GM18507 (cell line): ENCODE measurements around the gene ASPN.

Source experiments
- DNase-seq: peaks from one replicate; pipeline ENCODE4 v3.0.0; 2011; ENCODE audit warnings: low read depth; ENCODE audit not compliant: insufficient read length; ENCODE audit errors: extremely low spot score
- FAIRE-seq: peaks from 2 replicates; lab custom pipeline; 2011; peaks lifted over from hg19 to GRCh38; lab: Jason Lieb, UNC

ASPN gene

DNA sequence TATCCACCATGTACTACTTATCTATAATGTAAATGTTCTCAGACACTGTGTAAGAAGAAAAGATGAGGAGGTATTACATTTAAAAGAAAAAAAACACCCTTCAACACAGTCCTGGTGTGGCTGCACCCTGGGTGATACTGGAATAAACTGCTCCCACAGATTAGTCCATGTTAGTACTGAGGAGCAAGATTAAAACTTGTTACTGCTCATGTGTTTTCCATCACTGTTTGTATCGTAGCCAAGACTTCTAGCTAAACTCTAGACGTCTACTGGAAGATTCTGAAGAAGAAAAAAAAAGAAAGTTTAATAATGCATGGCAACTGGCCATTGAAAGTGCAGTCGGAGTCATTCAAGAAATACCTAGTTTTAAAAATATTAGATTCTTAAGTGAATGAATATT, at the start of gene ASPN:
TSS of gene ASPN (minus strand) at position 178 of the 400 bp plus-strand sequence.
- FAIRE-seq (no peak), DNase-seq (no peak)

DNA sequence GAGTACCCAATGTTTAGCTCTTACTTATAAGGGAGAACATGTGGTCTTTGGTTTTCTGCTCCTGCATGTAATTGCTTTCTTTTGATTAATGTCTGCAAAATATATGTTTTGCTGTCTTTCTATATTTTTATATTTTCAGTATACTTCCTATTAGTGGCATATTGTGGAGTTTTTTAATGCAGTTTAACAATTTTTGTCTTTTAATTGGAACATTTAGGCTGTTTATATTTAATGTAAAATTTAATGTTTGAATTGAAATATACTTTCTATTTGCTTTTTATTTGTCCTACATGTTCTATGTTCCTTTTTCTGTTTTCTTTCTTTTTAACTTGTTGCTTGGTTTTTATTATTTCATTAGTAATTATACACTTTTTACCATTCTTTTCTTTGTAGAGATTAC, 48.6 kb upstream of the ASPN start:
- FAIRE-seq = no peak
- DNase-seq = no peak

DNA sequence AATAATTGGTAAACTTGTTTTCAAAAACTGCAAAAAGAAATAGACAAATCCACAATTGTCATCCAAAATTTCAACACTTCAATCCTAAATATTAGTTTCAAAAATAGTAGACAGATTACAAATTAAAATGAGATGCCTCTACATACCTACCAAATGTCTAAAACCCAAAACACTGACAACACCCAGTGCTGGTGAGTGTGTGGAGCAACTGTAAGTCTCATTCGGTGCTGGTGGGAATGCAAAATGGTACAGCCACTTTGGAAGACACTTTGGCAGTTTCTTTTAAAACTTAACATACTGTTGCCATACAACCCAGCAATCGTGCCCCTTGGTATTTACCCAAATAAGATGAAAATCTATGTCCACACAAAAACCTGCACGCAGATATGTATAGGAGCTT, 46.8 kb upstream of the ASPN start:
- no peak for FAIRE-seq
- no peak for DNase-seq

DNA sequence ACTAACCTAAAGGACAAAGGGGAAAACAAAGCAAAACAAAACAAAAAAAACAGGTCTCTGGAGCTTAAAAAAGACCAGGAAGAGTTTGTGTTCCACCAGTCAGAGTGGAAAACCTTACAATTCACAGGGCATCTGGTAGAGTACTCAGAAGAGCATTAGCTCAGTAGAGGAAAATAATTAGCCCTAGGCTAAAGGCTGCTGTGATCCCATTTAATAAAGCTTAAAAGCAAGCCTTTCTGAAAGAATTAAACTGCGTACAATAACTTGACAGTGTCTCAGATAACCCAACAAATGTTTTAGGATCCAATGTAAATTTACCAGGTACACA, 46.2 kb upstream of the ASPN start:
- FAIRE-seq (no peak), DNase-seq (no peak)

DNA sequence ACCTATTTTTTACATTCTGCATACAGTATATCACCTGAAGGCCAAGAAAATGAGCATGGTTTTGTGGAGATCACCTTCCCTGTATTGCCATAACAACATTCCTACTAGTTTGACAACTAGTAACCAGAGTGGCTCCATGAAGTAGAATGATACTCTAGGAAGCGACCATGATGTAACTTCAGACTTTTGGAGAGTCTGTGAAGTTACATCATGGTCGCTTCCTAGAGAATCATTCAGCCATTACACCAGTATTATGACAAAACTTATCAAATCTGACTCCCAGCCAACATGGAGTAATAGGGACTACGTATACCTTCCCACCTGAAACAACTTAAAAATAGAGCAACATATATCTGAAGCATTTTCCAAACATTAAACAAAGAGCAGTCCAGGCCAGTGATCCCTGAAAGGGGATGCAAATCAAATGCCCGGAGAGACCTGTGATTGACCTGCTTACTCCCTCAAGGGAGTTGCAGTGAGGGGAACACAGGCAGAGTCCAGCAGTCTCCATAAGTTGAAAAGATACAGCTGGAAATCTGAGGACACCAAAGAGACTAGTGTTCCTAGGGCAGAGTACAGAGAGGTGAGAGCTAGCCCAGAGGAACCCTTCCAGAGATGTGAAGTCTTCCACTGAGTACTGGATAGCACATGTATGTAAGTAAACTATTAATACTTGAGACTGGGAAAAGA, 45.7 kb upstream of the ASPN start:
- DNase-seq = no peak
- no peak for FAIRE-seq

DNA sequence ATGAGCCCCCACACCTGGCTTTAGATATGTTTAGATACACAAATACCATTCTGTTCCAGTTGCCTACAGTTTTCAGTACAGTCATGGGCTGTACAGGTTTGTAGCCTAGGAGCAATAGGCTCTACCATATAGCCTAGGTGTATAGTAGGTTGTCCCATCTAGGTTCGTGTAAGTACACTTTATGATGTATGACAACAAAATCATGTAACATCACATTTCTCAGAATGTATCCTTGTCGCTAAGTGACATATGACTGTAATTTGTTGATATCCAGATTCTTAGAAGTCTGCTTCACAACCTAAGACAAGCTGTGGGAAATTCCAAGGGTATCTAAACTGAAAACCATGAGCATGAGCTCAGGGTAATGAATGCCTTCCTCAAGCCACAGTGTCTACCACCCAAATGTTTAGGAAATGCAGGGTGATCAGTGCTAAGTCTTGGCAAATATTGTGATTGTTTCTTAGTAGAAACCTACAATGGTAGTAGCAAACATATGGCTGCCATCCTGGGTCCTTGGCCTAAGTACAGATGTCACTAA, 45.1 kb upstream of the ASPN start:
- DNase-seq = no peak
- no peak for FAIRE-seq

DNA sequence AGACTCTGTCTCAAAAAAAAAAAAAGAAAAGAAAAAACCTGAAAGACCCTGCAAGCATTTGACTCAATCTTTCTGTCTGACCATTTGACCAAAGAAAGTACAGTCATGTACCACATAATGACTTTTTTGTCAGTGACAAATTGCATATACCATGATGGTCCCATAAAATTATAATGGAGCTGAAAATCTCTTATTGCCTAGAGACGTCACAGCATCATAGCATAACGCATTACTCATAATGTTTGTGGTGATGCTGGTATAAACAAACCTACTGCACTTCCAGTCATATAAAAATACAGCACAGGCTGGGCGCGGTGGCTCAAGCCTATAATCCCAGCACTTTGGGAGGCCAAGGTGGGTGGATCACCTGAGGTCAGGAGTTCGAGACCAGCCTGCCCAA, 43.0 kb upstream of the ASPN start:
- FAIRE-seq = no peak
- DNase-seq = no peak

DNA sequence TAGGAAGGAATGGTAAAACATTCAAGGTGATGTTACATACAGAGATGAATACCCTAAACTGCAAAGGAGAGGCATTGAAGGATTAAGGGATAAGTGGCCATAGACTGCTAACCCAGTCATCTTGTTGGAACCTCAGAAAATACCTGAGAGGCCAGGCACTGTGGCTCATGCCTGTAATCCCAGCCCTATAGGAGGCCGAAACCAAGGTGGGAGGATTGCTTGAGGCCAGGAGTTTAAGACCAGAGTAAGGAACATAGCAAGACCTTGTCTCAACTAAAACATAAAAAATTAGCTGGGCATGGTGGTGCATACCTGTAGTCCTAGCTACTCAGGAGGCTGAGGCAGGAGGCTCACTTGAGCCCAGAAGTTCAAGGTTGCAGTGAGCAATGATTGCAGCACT, 42.6 kb upstream of the ASPN start:
- DNase-seq = no peak
- FAIRE-seq = no peak

DNA sequence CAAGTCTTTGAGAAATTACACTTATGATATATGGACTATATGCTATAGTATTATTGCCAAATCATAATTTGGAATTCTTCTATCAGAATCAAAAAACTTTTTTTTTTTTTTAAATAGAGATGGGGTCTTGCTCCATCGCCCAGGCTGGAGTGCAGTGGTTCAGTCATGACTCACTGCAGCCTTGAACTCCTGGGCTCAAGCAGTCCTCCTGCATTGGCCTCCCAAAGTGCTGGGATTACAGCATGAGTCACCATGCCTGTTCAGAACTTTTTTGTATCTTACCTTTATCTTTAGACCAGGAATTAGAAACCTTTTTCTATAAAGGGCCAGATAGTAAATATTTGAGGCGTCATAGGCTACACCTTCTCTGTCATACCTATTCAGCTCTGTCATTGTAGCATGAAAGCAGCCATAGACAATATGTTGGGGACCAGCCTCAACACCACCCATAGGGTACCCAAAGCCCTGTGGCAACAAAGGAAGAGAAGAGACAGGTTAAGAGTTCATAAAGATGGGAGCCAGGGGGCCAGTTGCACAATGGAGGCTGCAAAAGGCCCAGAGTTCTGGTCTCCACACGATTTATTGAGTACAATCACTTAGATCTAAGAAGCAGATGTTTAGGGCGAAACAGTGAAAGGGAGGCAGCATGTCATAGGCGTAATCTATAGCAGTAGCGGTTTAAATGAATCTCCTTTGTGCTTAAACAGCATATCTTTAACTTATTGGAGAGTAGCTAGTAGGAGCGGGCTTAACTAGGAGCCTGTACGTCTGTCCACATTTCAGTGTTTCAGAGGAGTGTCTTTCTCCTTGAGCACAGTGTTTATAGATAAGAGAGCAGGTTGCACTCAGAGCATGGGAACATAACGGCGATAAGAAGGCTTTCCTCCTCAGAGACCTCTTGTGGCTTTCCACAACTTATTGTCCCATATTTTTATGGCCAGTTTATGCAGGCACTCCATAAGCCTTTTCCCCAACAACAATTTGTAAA, 41.0 kb upstream of the ASPN start:
- no peak for FAIRE-seq
- DNase-seq = no peak

DNA sequence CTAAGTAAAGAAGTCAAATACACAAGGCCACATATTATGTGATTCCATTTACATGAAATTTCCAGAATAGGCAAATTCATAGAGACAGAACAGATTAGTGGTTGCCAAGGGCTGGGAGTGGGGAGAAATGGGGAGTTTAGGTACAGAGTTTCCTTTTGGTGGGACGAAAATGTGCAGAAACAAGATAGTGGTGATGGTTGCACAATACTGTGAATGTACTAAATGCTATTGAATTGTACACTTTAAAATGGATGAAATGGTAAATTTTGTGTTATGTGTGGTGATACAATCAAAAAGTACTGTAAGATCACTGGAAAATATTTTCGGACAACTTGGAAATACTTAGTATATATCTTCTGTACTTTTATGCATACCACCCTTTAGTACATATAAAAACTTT, 38.5 kb upstream of the ASPN start:
- no peak for FAIRE-seq
- no peak for DNase-seq

DNA sequence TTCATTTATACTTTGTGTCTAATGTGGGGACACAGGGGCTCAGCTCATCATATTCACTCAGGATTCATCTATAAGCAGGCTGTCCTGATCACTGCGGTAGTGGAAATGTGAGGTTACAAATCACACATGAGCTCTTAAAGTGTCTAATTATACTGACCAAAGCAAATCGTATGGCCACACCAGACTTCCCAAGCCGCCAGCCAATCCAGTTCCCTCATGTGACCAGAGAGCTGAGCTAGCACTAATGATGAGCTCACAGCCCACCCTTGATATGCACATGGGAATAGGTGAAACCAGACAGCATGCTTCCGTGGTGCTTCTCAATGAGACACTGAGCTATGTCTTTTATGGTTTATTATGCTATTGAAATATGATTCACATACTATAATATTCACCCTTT, 35.9 kb upstream of the ASPN start:
- no peak for FAIRE-seq
- DNase-seq = no peak

DNA sequence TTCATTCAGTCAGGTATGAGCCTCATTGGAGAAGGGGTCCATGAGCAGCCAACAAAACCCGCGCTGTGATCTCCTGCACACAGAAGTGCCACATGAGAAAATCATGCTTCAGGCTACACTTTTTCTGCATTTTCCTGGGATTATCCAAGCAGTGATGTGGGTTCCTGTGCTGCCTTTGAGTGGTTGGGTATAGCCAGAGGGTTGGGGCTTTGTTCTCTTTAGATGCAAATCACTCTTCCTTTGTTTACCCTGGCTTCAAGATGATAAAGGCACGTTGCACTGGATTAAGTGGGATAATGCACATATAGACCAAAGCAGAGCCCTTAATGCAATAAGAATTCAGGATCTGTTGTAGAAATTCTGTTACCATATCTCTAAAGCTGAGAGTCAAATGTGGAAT, 34.7 kb upstream of the ASPN start:
- FAIRE-seq = no peak
- no peak for DNase-seq

DNA sequence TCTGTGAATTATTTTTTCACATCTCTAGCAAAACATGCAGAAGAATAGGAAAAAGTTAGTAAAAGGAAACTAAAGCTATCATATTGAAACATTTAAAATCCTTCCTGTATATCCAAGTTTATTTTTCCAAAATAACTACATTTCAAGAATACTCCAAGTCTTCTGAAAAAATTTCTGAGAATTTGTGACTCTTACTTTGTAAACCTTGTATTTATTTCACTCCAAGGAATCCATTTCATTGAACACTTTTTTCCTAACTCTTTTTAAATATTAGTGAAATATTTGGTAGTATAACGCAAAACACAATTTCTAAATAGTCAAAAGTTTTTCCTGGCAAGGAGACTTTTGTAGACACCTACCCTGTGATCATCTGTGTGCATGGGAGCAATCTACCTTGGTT, 34.2 kb upstream of the ASPN start:
- no peak for FAIRE-seq
- no peak for DNase-seq

DNA sequence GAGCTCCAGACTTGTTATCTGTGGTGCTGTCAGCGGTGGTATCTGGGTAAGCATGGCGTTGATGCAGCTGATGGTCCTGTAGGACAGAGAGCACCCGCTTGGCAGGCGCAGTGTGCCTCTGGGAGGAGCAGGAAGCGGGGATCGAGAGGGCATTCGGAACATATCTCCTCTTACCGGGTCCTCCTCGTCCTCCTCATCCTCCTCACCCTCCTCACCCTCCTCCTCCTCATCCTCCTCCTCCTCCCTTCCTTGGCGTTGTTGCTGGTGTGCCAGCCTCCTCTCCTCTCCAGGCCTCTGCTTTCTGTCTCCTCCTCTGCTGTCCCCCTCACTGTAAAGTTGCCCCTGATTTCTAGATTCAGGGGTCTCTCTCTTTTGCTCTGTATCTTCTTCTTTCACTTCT, 32.3 kb upstream of the ASPN start:
- FAIRE-seq (no peak), DNase-seq (no peak)

DNA sequence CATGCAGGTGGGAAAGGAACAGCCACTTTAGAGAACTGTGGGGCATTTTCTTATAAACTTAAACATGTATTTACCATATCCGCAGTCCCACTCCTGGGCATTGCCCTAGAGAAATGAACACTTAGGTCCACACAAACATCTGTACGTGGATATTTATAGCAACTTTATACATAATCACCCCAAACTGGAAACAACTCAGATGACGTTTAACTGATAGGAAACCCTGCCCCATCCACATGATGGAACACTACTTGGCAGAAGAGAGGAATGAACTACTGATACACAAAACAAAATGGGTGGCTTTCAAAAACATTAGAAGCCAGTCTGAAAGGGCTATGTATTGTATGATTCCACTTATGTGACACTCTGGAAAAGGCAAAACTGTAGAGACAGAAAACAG, 31.0 kb upstream of the ASPN start:
- FAIRE-seq (no peak), DNase-seq (no peak)

DNA sequence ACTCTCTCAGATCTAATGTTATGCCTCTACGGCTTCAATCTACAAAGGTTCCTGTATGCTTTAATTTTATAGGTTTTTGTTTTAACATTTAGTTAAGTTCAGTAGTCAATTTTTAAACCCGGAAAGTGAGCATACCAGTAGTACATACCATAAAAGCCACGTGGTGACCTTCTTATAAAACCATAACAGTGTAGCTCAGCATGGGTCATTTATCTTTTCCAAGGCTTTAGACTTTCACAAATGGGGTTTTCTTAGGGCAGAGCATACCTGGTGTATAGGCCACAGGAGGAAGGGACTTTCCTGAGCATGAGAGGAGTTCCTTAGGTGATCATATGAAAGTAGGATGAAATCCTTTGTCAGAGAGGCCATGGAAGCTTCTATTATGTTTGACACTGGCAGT, 30.3 kb upstream of the ASPN start:
- FAIRE-seq (no peak), DNase-seq (no peak)

DNA sequence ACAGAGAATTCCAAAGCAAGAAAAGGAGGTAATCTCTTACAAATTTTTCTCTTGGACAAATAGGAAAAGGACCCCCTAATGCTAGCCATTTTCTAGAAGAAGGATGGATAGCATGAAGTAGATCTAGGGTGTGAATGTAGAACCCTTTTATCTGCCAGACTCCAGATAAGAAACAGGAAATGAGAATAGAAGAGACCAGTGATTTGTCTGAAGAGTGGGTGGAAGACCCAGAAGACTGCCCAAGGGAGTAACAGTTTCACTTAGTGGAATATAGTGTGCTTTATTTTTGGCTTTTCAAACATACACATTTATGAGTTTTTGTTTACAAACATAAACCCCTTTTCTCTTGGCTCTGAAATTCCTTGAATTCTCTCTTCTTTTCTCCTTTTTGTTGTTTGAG, 28.4 kb upstream of the ASPN start:
- DNase-seq (no peak), FAIRE-seq (no peak)

DNA sequence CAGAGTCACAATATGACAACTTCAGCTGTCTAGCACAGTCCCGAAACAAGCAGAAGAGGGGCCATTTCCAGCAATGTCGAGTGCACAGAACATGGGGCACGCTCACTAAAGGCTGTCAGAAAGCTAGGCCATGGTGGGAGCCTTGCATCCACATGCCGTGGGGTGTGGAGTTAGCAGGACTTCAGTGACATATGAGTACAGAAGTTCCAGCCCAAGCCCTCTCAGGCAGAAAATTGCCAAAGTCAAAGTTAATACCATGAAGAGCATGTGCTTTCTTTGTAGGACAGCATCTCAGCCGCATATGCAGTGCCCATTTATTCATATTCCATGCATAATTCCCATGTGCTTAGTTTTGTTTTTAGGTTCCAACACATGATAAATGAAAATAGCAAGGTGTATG, 26.7 kb upstream of the ASPN start:
- FAIRE-seq = no peak
- DNase-seq = no peak

DNA sequence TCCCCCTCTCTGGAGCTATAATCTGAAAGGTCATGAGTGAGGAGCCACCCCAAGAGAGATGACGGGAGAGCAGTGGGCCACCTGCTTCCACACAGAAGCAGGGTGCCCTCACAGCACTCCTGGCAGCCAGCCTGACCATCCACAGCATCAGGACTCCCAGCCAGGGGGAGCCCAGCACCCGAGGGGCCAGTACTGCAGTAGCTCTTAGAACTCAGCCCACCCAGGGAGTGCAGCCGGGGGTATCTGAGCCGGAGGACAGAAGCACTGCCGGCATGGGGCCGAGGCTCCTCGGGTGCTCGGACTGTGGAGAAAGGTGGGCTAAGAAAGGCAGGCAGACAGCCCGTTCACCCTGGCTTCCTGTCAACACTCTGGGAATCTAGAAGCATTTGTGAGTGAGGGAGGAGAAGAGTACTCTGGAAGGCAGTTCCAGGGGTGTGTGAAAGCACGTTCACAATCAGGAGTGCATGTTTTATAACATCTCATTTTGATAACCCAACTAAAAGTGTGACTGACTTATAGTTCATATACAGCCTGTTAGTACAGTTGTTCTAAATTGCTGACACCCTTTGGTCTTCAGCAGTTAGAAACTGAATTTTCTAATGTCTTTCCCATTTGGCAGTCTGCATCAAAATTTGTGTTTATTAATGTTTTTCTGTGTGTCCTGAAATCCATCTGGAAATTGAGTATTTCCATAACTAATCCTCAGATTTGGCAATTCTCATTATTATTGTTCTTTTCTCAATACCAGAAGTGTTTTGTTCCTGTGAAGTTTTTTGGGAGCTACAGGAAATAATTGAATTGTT, 25.9 kb upstream of the ASPN start:
- no peak for FAIRE-seq
- no peak for DNase-seq

DNA sequence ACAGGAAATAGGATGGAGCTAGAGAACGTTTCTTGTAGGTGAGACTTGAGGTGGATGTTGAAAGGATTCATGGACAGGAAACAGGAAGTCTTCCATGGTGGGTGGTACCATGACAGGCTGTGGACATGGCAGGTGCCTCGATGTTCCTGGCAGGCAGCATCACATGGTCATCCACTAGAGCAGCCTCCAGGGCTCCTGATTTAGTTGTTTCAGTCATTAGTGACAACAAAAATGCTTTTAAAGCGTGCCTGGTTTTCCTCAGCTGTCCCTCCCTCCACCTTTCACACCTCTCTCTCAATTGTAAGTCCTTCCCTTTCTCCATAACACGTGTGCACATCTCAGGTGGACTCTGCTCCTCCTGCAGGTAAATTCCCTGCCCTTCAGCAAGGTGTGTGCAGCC, 25.2 kb upstream of the ASPN start:
- DNase-seq = no peak
- FAIRE-seq = no peak
